ENCODE data around the gene SIPA1L2. TPM values are rescaled to one million over a fixed set of nuclear protein-coding genes. Genes with fewer than 3 reads are reported as not detected.

Gene SIPA1L2
- total RNA-seq, 1 donor from 2014 or later, result 14.5 TPM

DNA sequence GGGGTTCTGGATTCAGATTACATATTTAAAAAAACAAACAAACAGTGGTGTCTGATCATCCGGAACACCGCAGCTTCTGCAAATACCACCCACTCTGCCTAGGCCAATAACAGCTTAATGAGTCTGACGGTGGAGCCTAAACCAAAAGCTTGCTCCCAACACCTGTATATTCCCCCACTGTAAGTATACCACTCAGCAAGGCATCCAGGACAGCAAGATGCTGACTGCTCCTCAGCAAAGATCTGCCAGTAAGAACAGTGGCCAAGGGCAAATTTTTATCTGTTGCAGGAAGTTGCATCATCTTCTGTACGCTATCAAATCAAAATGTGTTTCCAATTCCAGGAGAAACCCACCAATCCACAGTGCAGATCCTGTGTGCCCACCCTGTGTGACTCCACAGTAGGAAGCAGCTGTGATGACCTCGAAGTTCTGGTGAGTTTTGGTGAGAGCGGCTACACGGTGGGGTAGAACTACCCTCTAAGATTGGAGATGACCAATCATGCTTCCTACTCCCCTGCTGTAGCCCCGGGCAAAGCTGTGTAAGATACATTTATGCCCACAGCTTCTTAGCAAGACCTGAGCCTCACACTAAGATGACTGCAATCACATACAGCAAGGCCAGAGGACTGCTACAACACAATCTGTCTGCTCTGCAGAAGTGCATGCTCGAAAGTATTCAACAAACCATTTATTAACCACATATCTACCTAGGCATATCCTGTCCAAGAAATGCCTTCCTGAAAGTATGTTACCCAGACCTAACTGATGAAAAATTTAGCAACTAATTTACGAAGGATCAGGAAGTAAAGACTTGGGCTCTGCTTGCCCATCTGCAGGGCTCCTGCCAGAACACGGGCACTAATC, 30.5 kb downstream of the SIPA1L2 start:
- H3K9me3 Mint-ChIP-seq (ENCODE audit: unreplicated experiment), result peaks cover 4% of the 10 kb centered on the region
- H3K4me3 Mint-ChIP-seq (ENCODE audit: unreplicated experiment), result no peak overlapping the region
- H3K27ac Mint-ChIP-seq (ENCODE audit: unreplicated experiment), result no peak overlapping the region
- peaks cover 4% of the 10 kb centered on the region for H3K36me3 Mint-ChIP-seq (ENCODE audit: unreplicated experiment)
- TF ChIP-seq, protein P1, sequence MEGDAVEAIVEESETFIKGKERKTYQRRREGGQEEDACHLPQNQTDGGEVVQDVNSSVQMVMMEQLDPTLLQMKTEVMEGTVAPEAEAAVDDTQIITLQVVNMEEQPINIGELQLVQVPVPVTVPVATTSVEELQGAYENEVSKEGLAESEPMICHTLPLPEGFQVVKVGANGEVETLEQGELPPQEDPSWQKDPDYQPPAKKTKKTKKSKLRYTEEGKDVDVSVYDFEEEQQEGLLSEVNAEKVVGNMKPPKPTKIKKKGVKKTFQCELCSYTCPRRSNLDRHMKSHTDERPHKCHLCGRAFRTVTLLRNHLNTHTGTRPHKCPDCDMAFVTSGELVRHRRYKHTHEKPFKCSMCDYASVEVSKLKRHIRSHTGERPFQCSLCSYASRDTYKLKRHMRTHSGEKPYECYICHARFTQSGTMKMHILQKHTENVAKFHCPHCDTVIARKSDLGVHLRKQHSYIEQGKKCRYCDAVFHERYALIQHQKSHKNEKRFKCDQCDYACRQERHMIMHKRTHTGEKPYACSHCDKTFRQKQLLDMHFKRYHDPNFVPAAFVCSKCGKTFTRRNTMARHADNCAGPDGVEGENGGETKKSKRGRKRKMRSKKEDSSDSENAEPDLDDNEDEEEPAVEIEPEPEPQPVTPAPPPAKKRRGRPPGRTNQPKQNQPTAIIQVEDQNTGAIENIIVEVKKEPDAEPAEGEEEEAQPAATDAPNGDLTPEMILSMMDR (IDR thresholded peaks at IDR 0.05), result no peak
- H3K27me3 Mint-ChIP-seq (ENCODE audit: unreplicated experiment), result no peaks in the 10 kb centered on the region
- DNase-seq (ENCODE audit: extremely low spot score, unreplicated experiment), result no peak
- peaks cover 20% of the 10 kb centered on the region for H3K4me1 Mint-ChIP-seq (ENCODE audit: unreplicated experiment)

DNA sequence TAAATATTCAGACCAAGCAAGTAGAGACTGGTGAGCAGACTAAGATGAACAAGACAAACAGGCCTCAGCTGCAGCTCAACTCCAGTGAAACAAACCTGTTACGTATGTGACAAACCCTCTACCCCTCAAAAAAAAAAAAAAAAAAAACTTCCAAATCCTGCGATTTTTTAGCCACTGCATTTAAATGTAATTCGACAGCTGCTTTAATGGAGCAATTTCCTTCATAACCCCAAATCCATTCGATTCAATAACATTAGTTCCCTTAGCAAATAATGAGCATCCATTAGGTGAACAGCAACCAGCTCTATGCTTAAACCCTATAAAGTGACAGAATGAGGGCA, 31.1 kb downstream of the SIPA1L2 start:
- peaks cover 26% of the 10 kb centered on the region for H3K4me1 Mint-ChIP-seq (ENCODE audit: unreplicated experiment)
- TF ChIP-seq, protein P1 (IDR thresholded peaks at IDR 0.05), result no peak
- H3K36me3 Mint-ChIP-seq (ENCODE audit: unreplicated experiment), result peaks cover 3% of the 10 kb centered on the region
- no peak overlapping the region for H3K4me3 Mint-ChIP-seq (ENCODE audit: unreplicated experiment)
- no peaks in the 10 kb centered on the region for H3K27me3 Mint-ChIP-seq (ENCODE audit: unreplicated experiment)
- peaks cover 4% of the 10 kb centered on the region for H3K9me3 Mint-ChIP-seq (ENCODE audit: unreplicated experiment)
- no peak overlapping the region for H3K27ac Mint-ChIP-seq (ENCODE audit: unreplicated experiment)
- no peak for DNase-seq (ENCODE audit: extremely low spot score, unreplicated experiment)

DNA sequence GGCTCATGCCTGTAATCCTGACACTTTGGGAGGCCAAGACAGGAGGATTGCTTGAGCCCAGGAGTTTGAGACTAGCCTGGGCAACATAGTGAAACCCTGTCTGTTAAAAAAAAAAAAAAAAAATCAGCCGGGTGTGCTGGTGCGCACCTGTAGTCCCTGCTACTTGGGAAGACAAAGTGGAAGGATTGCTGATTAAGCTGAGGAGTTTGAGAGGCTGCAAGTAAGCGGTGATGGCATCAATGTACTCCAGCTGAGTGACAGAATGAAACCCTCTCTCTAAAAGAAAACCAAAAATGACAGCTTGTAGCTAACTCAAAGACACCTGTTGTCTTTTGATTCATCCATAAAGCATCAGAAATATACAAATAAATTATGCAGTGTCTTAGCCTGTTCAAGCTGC, 31.8 kb downstream of the SIPA1L2 start:
- Mint-ChIP-seq H3K27me3 (ENCODE audit: unreplicated experiment) (no peaks in the 10 kb centered on the region), H3K4me3 (ENCODE audit: unreplicated experiment) (no peak overlapping the region), H3K27ac (ENCODE audit: unreplicated experiment) (no peak overlapping the region), H3K36me3 (ENCODE audit: unreplicated experiment) (peaks cover 3% of the 10 kb centered on the region), H3K9me3 (ENCODE audit: unreplicated experiment) (peaks cover 2% of the 10 kb centered on the region), H3K4me1 (ENCODE audit: unreplicated experiment) (peaks cover 27% of the 10 kb centered on the region)
- no peak for DNase-seq (ENCODE audit: extremely low spot score, unreplicated experiment)
- TF ChIP-seq, protein P1 (IDR thresholded peaks at IDR 0.05), result no peak

DNA sequence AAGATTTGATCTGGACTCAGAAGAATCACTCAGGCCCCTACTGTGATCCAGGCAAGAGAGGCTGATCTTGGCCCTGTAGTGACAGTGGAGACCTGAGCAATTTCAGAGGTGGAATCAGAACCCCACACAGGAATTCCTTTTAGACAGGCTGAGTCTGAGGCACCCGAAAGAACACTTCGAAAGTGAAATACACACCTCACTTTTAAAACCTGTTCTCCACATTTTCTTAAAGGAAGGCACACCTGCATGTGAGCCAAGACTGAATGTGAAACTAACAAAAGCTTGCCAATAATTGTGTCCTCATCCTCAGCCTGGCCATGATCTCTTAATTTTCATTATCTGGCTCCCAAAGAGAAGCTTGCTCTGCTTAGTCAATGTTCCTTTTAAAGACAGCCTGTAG, 32.2 kb downstream of the SIPA1L2 start:
- H3K27ac Mint-ChIP-seq (ENCODE audit: unreplicated experiment), result no peak overlapping the region
- peaks cover 5% of the 10 kb centered on the region for H3K36me3 Mint-ChIP-seq (ENCODE audit: unreplicated experiment)
- H3K27me3 Mint-ChIP-seq (ENCODE audit: unreplicated experiment), result no peaks in the 10 kb centered on the region
- peaks cover 27% of the 10 kb centered on the region for H3K4me1 Mint-ChIP-seq (ENCODE audit: unreplicated experiment)
- DNase-seq (ENCODE audit: extremely low spot score, unreplicated experiment), result no peak
- TF ChIP-seq, protein P1 (IDR thresholded peaks at IDR 0.05), result no peak
- H3K9me3 Mint-ChIP-seq (ENCODE audit: unreplicated experiment), result no peaks in the 10 kb centered on the region
- no peak overlapping the region for H3K4me3 Mint-ChIP-seq (ENCODE audit: unreplicated experiment)

DNA sequence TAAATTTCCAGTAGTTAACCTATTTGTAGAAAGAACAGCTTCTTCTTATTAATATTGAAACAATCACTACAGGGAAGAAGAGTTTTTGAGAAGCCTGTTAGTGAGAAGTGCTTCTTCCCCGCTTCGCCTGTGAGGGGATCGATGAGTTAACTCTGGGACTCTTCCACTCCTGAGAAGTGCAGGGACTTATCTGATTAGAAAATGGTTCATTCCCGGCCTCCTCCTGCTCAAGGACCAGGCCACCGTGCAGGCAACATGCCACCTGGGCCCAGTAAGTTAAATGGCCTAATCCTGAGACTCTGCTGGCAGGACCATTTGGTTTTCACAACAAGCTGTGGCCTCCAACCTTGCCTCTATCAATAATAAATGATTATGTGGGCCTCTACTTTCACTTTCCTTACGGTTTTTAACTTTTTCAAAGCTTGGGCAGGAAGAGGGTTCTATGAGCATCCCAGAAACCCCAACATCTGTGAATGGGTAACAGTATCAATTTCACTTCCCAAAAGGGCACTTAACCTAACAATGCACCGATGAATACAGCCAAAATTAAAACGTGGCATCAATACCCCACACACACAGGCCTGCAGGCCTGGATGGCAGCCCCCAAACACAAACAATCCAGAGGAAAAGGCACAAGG, 33.1 kb downstream of the SIPA1L2 start:
- Mint-ChIP-seq H3K27ac (ENCODE audit: unreplicated experiment) (no peak overlapping the region), H3K36me3 (ENCODE audit: unreplicated experiment) (peaks cover 4% of the 10 kb centered on the region), H3K4me3 (ENCODE audit: unreplicated experiment) (no peak overlapping the region), H3K9me3 (ENCODE audit: unreplicated experiment) (no peaks in the 10 kb centered on the region), H3K27me3 (ENCODE audit: unreplicated experiment) (no peaks in the 10 kb centered on the region), H3K4me1 (ENCODE audit: unreplicated experiment) (peaks cover 29% of the 10 kb centered on the region)
- DNase-seq (ENCODE audit: extremely low spot score, unreplicated experiment), result no peak
- TF ChIP-seq, protein P1 (IDR thresholded peaks at IDR 0.05), result no peak

Data from osteocyte (in vitro differentiated cells).